ENCODE results near the gene BPIFA1. TPM values are rescaled to one million over a fixed set of nuclear protein-coding genes. Genes with fewer than 3 reads are reported as not detected.
A peak's percentile ranks its signal among the peaks of the same experiment; 100 is the strongest.

The BPIFA1 gene
- total RNA-seq, 2 experiments from 2014 or later, result not detected

GRCh38 chr20:33285861-33286495, 50.2 kb downstream of the BPIFA1 start:
- Mint-ChIP-seq H3K27ac (no peak overlapping the region), H3K9me3 (ENCODE audit: low read depth) (no peaks in the 10 kb centered on the region), H3K4me1 (no peaks in the 10 kb centered on the region), H3K4me3 (no peak overlapping the region), H3K27me3 (peaks cover 21% of the 10 kb centered on the region), H3K36me3 (no peaks in the 10 kb centered on the region)
- CTCF ChIA-PET, result interaction anchor here (1.7 kb wide), 1 partner anchor 384 kb away, joined by 3 read pairs; no protein-coding TSS in a partner anchor
- no peak for DNase-seq
- ATAC-seq, result no peak

DNA sequence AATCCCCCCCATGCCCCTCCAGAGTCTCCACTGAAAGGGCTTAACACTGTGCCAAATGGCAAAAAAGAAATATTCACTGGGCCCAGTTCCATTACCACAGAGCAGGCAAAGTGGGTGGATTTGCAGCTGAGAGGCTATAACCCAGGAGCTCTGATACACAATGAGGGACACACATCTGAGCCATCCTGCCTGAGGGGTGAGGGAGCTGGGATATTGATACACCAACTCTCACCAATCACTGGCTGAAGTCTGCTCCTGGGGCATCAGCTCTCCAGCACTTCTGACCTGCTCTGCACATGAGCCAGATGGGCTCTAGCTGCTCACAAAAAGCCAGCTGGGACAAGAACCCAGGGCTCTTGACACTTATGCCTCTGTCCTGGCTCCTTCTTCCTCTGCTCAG, 52.1 kb downstream of the BPIFA1 start:
- CTCF ChIA-PET, result interaction anchor here (1.3 to 1.7 kb wide), 3 partner anchors 12 to 386 kb away, joined by 3 read pairs; no protein-coding TSS in a partner anchor
- Mint-ChIP-seq H3K9me3 (ENCODE audit: low read depth) (no peaks in the 10 kb centered on the region), H3K4me3 (no peak overlapping the region), H3K27me3 (peaks cover 26% of the 10 kb centered on the region), H3K4me1 (no peaks in the 10 kb centered on the region), H3K36me3 (no peaks in the 10 kb centered on the region), H3K27ac (no peak overlapping the region)
- ATAC-seq, result no peak
- no peak for DNase-seq

DNA sequence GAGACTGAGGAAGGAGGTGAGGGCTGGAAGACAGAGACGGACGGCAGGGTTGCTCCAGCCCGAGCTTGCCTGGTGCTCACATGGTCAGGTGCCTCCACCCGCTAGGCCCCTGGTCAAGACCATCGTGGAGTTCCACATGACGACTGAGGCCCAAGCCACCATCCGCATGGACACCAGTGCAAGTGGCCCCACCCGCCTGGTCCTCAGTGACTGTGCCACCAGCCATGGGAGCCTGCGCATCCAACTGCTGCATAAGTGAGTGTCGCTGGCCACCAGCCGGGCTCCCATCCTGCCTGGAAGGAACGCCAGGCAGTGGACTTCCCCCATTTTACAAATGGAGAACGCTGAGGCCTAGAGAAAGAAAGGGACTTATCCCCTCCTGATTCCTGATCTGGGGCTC, 55.1 kb downstream of the BPIFA1 start:
- CTCF ChIA-PET, result interaction anchor here (2.0 kb wide), 1 partner anchor 389 kb away, joined by 10 read pairs; no protein-coding TSS in a partner anchor
- H3K4me1 Mint-ChIP-seq, result no peaks in the 10 kb centered on the region
- no peak for ATAC-seq
- H3K27ac Mint-ChIP-seq, result no peak overlapping the region
- H3K27me3 Mint-ChIP-seq, result peaks cover 27% of the 10 kb centered on the region
- no peak overlapping the region for H3K4me3 Mint-ChIP-seq
- no peak for DNase-seq
- no peaks in the 10 kb centered on the region for H3K9me3 Mint-ChIP-seq (ENCODE audit: low read depth)
- H3K36me3 Mint-ChIP-seq, result no peaks in the 10 kb centered on the region

DNA sequence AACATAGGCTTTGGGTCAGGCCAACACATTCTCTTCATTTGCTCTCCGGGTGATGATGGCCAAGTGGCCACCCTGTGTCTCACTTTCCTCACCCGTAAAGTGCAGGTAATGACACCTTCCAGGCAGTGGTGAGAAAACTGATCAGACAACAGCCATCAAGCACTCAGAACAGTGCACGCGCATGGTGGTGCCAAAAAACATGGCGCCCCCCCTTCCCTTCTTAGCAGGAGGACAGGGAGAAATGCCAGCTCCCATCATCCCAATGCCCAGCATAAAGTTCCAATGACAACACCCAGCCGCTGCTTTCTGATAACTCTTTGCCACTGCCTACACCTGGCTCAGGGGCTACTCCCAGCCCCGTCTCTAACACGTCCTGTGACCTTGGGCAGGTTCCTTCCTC, 55.6 kb downstream of the BPIFA1 start:
- ATAC-seq, result no peak
- no peak for DNase-seq
- Mint-ChIP-seq H3K36me3 (no peaks in the 10 kb centered on the region), H3K9me3 (ENCODE audit: low read depth) (no peaks in the 10 kb centered on the region), H3K27me3 (peaks cover 26% of the 10 kb centered on the region), H3K4me3 (no peak overlapping the region), H3K27ac (no peak overlapping the region), H3K4me1 (no peaks in the 10 kb centered on the region)
- CTCF ChIA-PET, result interaction anchor here (0.7 to 2.0 kb wide), 5 partner anchors 10 to 390 kb away, joined by 3 to 10 read pairs (median 5); no protein-coding TSS in a partner anchor

DNA sequence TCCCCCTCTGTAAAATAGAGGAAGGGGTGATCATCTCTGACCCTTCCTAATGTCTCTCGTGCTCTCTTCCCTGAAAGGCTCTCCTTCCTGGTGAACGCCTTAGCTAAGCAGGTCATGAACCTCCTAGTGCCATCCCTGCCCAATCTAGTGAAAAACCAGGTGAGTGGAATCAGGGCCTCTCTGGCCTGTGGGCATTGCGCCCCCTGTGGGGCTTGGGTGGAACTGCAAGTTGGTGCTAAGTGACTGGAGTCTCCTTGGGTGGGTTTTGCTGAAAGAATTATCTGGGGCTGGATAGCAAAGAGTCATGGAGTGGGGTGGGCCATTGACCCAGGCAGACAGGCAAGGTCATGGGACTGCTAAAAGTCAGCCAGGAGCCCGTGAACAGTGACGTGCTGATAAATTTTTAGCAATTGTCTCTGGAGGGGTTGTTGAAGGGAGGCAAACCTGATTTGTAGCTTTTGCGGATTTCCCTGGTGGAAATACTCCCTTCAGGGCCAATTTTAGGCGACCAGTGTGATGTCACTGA, 56.1 kb downstream of the BPIFA1 start:
- peaks cover 21% of the 10 kb centered on the region for H3K27me3 Mint-ChIP-seq
- no peak overlapping the region for H3K4me3 Mint-ChIP-seq
- CTCF ChIA-PET, result interaction anchor here (0.7 to 2.0 kb wide), 8 partner anchors 9 to 496 kb away, joined by 3 to 10 read pairs (median 4); no protein-coding TSS in a partner anchor
- H3K4me1 Mint-ChIP-seq, result no peaks in the 10 kb centered on the region
- no peak overlapping the region for H3K27ac Mint-ChIP-seq
- ATAC-seq (no peak), DNase-seq (peak; percentile 73)
- no peaks in the 10 kb centered on the region for H3K9me3 Mint-ChIP-seq (ENCODE audit: low read depth)
- no peaks in the 10 kb centered on the region for H3K36me3 Mint-ChIP-seq

Other genes starting within 250 kb of the BPIFA1 start
- not detected for gene SUN5, start 231.6 kb upstream of the BPIFA1 start, total RNA-seq
- not detected for gene BPIFB2, start 228.3 kb upstream of the BPIFA1 start, total RNA-seq
- gene BPIFB6, start 204.3 kb upstream of the BPIFA1 start, total RNA-seq, result not detected
- not detected for gene BPIFB3, start 182.1 kb upstream of the BPIFA1 start, total RNA-seq
- not detected for gene BPIFB4, start 156.4 kb upstream of the BPIFA1 start, total RNA-seq
- gene BPIFA2, start 67.8 kb upstream of the BPIFA1 start, total RNA-seq, result not detected
- not detected for gene BPIFA3, start 18.6 kb upstream of the BPIFA1 start, total RNA-seq
- gene BPIFB1, start 47.2 kb downstream of the BPIFA1 start, total RNA-seq, result not detected
- 10 to 100 TPM; 42.0 to 43.3 TPM for gene CDK5RAP1, start 165.5 kb downstream of the BPIFA1 start, total RNA-seq
- 1 to 10 TPM; 3.7 to 5.7 TPM for gene SNTA1, start 207.8 kb downstream of the BPIFA1 start, total RNA-seq

Measured in activated CD8-positive, alpha-beta memory T cell treated with anti-CD3 and anti-CD28 coated beads, Interleukin-2, amount 10 ng/mL, durations not matched to agents 7 days and 5 days (primary cell).